NCI-H460 (cell line): ENCODE results near the gene GFRA1. TPM values are rescaled to one million over a fixed set of nuclear protein-coding genes. Genes with fewer than 3 reads are reported as not detected.

ENCODE experiments used
- DNase-seq: peaks from one replicate; pipeline ENCODE4 v3.0.0-alpha.2; 2016; ENCODE audit warnings: low read depth; ENCODE audit errors: extremely low read depth
- total RNA-seq: library from RNA; depleted of rRNA; stranded (reverse); fragments of >200 nt; shearing (Covaris generic); gene quantifications from 2 replicates; pipeline ENCODE4 v1.2.3, GENCODE V29; 2014

Gene GFRA1
- total RNA-seq, 1 experiment from 2014 or later = 0.69 TPM

- DNase-seq = no peak
Measured at GRCh38 chr10:116245156-116245555, 27.9 kb downstream of the GFRA1 start.

GRCh38 chr10:116241642-116242410 lies 31.2 kb downstream of the GFRA1 start:
- no peak for DNase-seq

- no peak for DNase-seq
Measured at GRCh38 chr10:116241085-116241484, 31.9 kb downstream of the GFRA1 start.

- DNase-seq = no peak
Measured at GRCh38 chr10:116240157-116240950, 32.7 kb downstream of the GFRA1 start.

GRCh38 chr10:116239229-116239628 lies 33.8 kb downstream of the GFRA1 start:
- no peak for DNase-seq

- DNase-seq = no peak
Measured at GRCh38 chr10:116237970-116238369, 35.0 kb downstream of the GFRA1 start.

- no peak for DNase-seq
Measured at GRCh38 chr10:116237260-116237659, 35.7 kb downstream of the GFRA1 start.

- DNase-seq = no peak
Measured at GRCh38 chr10:116233230-116233629, 39.8 kb downstream of the GFRA1 start.

DNA sequence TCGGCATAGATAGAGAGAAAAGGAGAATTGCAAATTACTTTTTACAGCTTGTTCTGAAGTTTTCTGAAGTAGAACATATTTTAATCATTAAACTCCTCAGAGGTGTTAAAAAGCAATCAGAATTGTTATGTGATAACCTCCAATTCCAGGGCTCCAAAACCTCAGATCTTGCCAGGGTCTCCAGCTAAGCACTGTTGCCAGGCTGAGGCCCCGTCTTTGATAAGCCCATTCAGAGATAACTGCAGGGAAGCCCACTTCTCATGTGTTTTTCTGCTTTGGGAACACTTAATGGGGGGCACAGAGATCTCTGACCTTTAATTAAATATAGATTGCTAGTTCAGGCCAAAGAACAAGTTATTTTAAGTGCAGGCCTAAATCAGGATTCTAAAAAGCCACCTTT lies 40.4 kb downstream of the GFRA1 start:
- DNase-seq = no peak

DNA sequence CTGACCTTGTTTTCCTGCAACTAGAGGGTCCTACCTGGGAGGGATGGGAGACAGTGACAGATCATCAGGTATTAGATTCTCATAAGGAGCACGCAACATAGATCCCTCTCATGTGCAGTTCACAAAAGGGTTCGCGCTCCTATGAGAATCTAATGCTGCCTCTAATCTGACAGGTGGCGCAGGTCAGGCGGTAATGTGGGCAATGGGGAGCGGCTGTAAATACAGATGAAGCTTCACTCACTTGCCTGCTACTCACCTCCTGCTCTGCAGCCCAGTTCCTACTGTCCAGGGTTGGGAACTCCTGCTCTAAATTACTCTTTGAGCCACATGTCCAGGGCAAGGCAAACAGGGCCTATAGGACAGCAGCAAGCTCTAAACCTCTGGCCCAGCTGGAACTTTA lies 46.2 kb downstream of the GFRA1 start:
- no peak for DNase-seq

GRCh38 chr10:116226053-116226452 lies 47.0 kb downstream of the GFRA1 start:
- DNase-seq = no peak

DNA sequence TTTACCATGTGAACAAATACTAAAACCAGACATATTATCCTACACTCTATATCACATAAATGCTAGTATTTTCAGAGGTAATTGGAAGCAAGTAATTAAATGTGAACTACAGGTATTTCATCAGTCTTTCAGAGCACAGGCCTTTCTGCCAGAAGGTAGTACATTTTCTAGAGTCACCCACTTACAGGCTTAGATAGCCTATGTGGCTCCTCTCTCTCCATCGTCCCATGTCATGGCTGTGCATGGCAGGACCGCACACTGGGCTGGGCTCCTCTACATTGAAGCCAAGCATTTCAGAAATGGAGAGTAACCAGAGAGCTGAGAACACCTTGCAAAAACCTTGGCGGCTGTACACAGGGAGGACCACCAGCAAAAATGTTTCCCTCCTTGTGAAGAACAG lies 49.7 kb downstream of the GFRA1 start:
- no peak for DNase-seq

GRCh38 chr10:116221053-116221452 lies 52.0 kb downstream of the GFRA1 start:
- DNase-seq = no peak

DNA sequence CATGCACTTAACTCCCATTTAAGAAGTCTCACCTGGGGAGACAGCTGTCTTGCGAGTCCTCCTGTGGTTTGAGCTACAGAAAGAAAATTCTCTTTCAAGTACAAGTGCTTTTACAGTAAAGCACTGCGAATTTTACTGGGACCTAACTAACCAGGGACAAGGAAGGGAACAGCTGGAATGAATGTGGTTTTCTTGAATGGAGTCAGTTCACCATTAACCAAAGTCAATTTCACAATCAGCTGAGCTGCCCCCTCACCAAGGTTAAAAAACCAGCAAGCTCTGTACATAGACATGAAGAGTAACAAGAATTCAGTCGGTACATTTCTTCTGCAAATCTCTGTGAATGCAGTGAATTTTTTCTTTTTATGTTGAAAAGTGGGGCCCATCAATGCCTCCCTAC lies 56.3 kb downstream of the GFRA1 start:
- no peak for DNase-seq

GRCh38 chr10:116215651-116216050 lies 57.4 kb downstream of the GFRA1 start:
- DNase-seq = no peak

GRCh38 chr10:116211682-116212081 lies 61.3 kb downstream of the GFRA1 start:
- DNase-seq = no peak

DNA sequence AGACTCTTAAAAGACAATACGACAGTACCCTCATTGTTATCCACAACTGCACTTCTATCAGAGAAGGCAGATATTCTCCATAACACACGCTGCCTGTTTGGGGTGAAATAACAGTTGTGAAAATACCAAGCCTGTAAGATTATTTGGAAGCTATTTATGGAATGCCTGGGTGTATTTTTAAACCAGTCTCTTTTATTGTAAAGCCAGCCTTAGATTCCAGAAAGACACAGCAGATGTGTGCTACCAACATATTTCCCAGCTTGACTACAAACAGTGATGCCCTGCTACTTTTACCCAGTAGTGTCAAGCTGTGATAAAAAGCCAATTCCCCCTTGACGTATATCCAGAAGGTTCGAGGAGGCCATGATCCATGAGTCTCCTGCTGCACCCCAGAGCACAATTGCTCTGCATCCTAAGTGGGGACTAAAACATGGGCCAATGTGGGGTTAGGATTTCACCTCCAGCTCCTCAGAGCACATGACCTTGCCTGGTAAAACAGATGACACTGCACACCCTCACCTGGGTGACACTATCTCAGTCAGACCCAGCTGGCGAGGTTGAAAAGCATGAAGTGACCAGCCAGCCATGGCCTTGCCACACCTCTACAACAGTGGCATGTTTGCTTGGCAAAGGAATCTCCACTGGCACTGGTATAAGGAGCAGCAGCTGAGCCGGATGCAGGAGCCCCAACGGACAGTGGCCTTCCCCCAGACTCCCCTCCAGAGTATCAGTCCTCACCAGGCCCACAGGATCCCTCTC lies 62.2 kb downstream of the GFRA1 start:
- DNase-seq = no peak

DNA sequence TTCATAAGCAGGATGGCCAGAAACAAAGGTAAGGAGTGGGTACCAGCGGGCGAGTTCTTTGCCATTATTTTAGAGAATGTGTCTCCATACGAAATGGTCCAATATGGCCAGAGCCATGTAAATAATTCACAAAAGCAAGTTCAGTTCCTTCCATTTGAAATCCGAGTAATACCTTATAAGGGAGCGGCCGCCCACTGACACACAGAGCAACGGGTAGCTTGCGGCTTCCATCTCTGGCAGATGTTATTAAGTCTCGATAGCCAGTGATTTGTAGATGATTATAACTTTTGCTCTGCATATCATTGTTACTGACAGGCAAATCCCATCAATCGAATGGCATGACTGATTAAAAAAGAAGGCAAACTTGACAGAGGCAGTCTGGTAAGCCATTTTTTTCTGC lies 63.2 kb downstream of the GFRA1 start:
- no peak for DNase-seq

DNA sequence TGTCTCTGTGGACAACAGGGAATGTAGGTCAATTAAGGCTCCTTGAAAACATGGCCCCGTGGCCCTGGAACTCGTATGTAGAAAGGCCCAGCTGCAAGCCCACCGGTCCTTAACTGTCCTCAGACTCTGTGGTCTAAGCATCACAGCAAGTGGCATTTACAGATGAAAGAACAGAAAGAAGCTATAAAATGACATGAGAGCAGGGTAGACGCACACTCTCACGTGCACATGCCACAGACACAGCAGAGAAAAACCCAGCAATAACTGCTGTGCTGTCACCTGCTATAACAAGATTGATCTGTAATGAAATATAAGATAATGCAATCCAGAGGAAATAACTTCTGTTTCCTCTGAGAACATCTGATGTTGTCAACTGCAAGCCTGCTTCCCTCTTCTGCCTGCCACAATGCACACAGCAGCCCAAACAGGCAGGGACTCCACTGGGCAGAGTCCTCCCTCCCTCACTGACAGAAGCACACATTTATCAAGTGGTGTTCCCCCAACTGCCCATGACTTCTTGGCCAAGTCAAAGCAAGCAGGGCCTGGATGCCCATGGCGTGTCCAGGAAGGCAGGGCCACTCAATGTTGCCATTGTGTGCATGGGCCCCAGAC lies 63.9 kb downstream of the GFRA1 start:
- no peak for DNase-seq

DNA sequence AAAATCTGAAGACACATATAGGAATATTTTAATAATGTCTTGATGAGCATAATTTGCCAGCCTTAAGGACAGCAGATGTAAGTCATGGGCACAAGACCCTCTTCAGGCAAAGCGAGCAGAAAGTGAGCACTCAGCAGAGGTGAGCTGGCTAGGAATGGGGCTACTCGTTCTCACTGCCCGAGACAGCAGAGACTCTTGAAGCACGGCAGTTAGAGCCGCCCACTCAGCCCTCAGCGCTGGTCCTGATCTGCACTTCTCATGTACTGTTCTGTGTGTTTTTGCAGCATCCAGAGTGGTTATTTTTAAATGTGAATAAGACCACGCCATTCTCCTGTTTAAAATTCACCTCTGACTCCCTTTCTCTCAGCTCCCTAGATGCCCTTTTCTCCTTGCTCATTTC lies 65.3 kb downstream of the GFRA1 start:
- no peak for DNase-seq

DNA sequence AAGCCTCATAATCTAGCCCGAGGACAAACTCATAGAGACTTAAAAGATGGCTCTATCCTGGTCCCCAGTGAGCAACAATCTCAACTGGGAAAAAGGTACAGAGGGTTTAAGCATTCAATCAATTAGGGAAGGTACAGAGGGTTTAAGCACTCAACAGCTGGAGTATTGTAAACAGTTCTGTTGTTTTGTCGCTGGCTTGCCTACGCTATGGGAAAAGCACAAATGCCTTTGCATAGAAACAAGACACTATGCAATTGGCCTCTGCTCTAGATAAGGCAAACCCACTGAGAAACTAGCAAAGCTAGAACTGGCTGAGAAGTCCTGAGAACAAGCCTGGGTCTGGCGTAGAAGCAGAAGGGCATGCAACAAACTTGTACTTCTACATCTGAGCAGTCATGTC lies 69.3 kb downstream of the GFRA1 start:
- DNase-seq = no peak
